Mammary epithelial cell (primary cell): ENCODE data around the gene TRABD2B.

ENCODE experiments used
- CTCF ChIP-seq, 2 donors: IDR thresholded peaks in 1 of 2; conservative IDR thresholded peaks in 1 of 2; 2 replicates each; pipeline ENCODE4 v1.5.1; 2011 to 2012; ENCODE audit warnings: inconsistent platforms in 2 of 2, low read length in 2 of 2, mild to moderate bottlenecking in 2 of 2, control low read depth in 1 of 2, low read depth in 1 of 2; ENCODE audit not compliant: insufficient read depth in 1 of 2; ENCODE audit errors: extremely low read depth in 1 of 2
- EZH2 ChIP-seq: IDR thresholded peaks from 2 replicates; pipeline ENCODE4 v1.6.1; 2012; ENCODE audit warnings: low read length, inconsistent platforms, borderline replicate concordance

DNA sequence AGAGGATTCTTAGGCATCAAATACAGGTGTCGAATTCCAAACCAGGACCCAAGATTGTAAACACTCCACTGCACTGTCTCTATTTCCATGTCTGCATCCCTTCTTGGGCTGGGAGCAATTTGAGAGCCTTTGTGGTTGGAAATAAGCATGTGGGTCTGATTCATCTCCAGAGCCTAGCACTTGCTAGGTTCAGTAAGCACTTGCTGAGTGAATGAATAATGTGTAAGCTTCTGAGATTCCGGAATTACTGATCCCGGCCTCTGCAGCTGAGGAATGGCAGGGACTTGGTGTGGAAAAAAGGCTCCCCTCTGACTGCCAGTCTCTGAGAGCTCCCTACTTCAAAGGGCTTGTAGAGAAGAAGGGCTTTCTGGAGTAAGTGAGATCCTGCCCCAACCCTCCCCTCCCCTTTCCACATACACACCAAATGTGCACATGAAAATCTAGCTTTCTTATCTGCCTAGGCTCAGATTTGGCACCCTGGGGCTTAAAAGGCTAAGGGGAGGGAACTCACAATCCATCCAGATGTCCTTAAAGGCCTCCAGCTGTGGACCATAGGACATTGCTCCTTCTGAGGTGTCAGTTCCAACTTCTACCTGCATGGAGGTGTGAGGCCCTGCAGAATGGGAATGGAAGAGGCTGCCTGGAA, 39.6 kb upstream of the TRABD2B start:
- TF ChIP-seq CTCF (conservative IDR thresholded peaks at IDR 0.05 in 1 of 2, IDR thresholded peaks at IDR 0.05 in 1 of 2; ENCODE audit: extremely low read depth in 1 of 2, insufficient read depth in 1 of 2, low read depth in 1 of 2, low read length in 2 of 2), result no peak
- TF ChIP-seq EZH2, result no peak
